ENCODE results near the gene PRR36. TPM values are rescaled to one million over a fixed set of nuclear protein-coding genes. Genes with fewer than 3 reads are reported as not detected.

The PRR36 gene
- total and polyA plus RNA-seq, 10 of the 15 experiments (the other 5 are each of a cell fraction or from before 2014, with no cell fraction given): 0.04 TPM; not detected in 9

GRCh38 chr19:7818806-7819205, 55.4 kb downstream of the PRR36 start:
- Histone ChIP-seq H3K9me3 (replicated peaks; ENCODE audit: control insufficient read depth, insufficient read depth, low read length) (peaks cover 17% of the 10 kb centered on the region), H4K20me1 (ENCODE audit: control insufficient read depth, insufficient read depth) (no peaks in the 10 kb centered on the region), H3K4me2 (ENCODE audit: control insufficient read depth, insufficient read depth) (no peak overlapping the region), H3K36me3 (ENCODE audit: control insufficient read depth in 2 of 2, insufficient read depth in 2 of 2, low read length in 1 of 2) (no peaks in the 10 kb centered on the region), H3K9ac (ENCODE audit: control insufficient read depth, insufficient read depth, low read length) (no peak overlapping the region), H3K4me1 (ENCODE audit: control insufficient read depth, insufficient read depth, low read length) (peaks cover 24% of the 10 kb centered on the region), H3K27me3 (replicated peaks in 1 of 2; ENCODE audit: control insufficient read depth in 2 of 2, insufficient read depth in 2 of 2, low read length in 1 of 2) (no peaks in the 10 kb centered on the region), H3K4me3 (no peak overlapping the region), H3K27ac (ENCODE audit: control insufficient read depth, insufficient read depth) (peak overlapping the region; percentile 27), H2AFZ (ENCODE audit: control insufficient read depth, low read depth, low read length) (no peak overlapping the region), H3K79me2 (ENCODE audit: control insufficient read depth, insufficient read depth, low read length) (no peaks in the 10 kb centered on the region)
- no peak for DNase-seq (ENCODE audit: low read depth, low spot score)
- no TSS peak for BruUV-seq (replicated peaks)
- POLR2A ChIA-PET: interaction anchor here (1.0 to 1.4 kb wide), 2 partner anchors 10 kb away, joined by 3 to 5 read pairs; no protein-coding TSS in a partner anchor
- no peak for TF ChIP-seq NRF1 (conservative IDR thresholded peaks at IDR 0.05; ENCODE audit: low read depth, low read length)
- TF ChIP-seq ZNF217 (IDR thresholded peaks at IDR 0.05): 0 out of 2 replicates have a peak, but pooled peaks have one; percentile 31
- ATAC-seq: no peak
- FAIRE-seq: no peak
- intact Hi-C loops (cut with micrococcal nuclease; ENCODE audit: unreplicated experiment): loop anchor here (2.0 kb wide), 1 partner anchor 18 kb away; no protein-coding TSS in a partner anchor
- in situ Hi-C loops (cut with MboI): no loop called here
- RAD21 ChIA-PET (ENCODE audit: unreplicated experiment): interaction anchor here (0.8 to 1.9 kb wide), 3 partner anchors 13 to 250 kb away, joined by 3 to 4 read pairs (median 4); no protein-coding TSS in a partner anchor
- SMC1A ChIA-PET (ENCODE audit: uncharacterized antibody, unreplicated experiment): interaction anchor here (1.0 to 2.6 kb wide), 6 partner anchors 10 to 97 kb away, joined by 3 to 11 read pairs (median 4); no protein-coding TSS in a partner anchor
- 42% methylated on average over 2 of the region's 2 CpGs for WGBS (ENCODE audit: insufficient coverage, insufficient replicate concordance, low lambda C conversion rate, missing lambda C conversion rate)
- CTCF ChIA-PET: interaction anchor here (0.5 to 3.1 kb wide), 6 partner anchors 11 to 256 kb away, joined by 3 to 10 read pairs (median 4); no protein-coding TSS in a partner anchor

Other genes starting within 250 kb of the PRR36 start
Only the 7 nearest of the 20 such genes appear.
- 8.2 and 8.8 TPM in 2 replicates for gene EVI5L, start 44.2 kb downstream of the PRR36 start, total RNA-seq (2014; rRNA removed)
- 5.7 and 6.4 TPM in 2 replicates for gene EVI5L, start 44.2 kb downstream of the PRR36 start, total RNA-seq (2014; rRNA removed; fragmentation: Illumina TruSeq; extraction: Trizol)
- gene EVI5L, start 44.2 kb downstream of the PRR36 start, total RNA-seq (2021): 11.6 and 13.8 TPM in 2 replicates
- 1.9 and 4.3 TPM in 2 replicates for gene EVI5L, start 44.2 kb downstream of the PRR36 start, polyA plus RNA-seq (2011; rRNA removed)
- gene EVI5L, start 44.2 kb downstream of the PRR36 start, polyA plus RNA-seq (2014; fragmentation: Illumina TruSeq; extraction: Trizol): 3.4 and 5.5 TPM in 2 replicates
- gene EVI5L, start 44.2 kb downstream of the PRR36 start, polyA plus RNA-seq (2014; fragmentation: Nextera tagmentation; extraction: Ambion mirVana): under 1 TPM; 0.23 to 0.33 TPM
- gene EVI5L, start 44.2 kb downstream of the PRR36 start, polyA plus RNA-seq (2014; rRNA removed): 10.4 and 10.8 TPM in 2 replicates
- 1 to 10 TPM; 2.0 to 4.6 TPM for gene EVI5L, start 44.2 kb downstream of the PRR36 start, polyA plus RNA-seq (2016; fragmentation: Nextera tagmentation; extraction: Ambion mirVana)
- not detected in 2 replicates for gene LRRC8E, start 14.1 kb upstream of the PRR36 start, total RNA-seq (2014; rRNA removed)
- not detected in 2 replicates for gene LRRC8E, start 14.1 kb upstream of the PRR36 start, total RNA-seq (2014; rRNA removed; fragmentation: Illumina TruSeq; extraction: Trizol)
- gene LRRC8E, start 14.1 kb upstream of the PRR36 start, total RNA-seq (2021): 0.16 TPM in 1 of 2 replicates, not detected in the other
- 0.04 TPM in 1 of 2 replicates, not detected in the other for gene LRRC8E, start 14.1 kb upstream of the PRR36 start, polyA plus RNA-seq (2011; rRNA removed)
- not detected in 2 replicates for gene LRRC8E, start 14.1 kb upstream of the PRR36 start, polyA plus RNA-seq (2014; fragmentation: Illumina TruSeq; extraction: Trizol)
- not detected for gene LRRC8E, start 14.1 kb upstream of the PRR36 start, polyA plus RNA-seq (2014; fragmentation: Nextera tagmentation; extraction: Ambion mirVana)
- gene LRRC8E, start 14.1 kb upstream of the PRR36 start, polyA plus RNA-seq (2014; rRNA removed): 0.11 and 0.32 TPM in 2 replicates
- gene LRRC8E, start 14.1 kb upstream of the PRR36 start, polyA plus RNA-seq (2016; fragmentation: Nextera tagmentation; extraction: Ambion mirVana): under 1 TPM in 1 of 2 experiments, not detected in 1; 0.25 TPM
- gene MAP2K7, start 29.5 kb upstream of the PRR36 start, total RNA-seq (2014; rRNA removed): 9.7 and 13.4 TPM in 2 replicates
- 4.8 and 5.5 TPM in 2 replicates for gene MAP2K7, start 29.5 kb upstream of the PRR36 start, total RNA-seq (2014; rRNA removed; fragmentation: Illumina TruSeq; extraction: Trizol)
- gene MAP2K7, start 29.5 kb upstream of the PRR36 start, total RNA-seq (2021): 30.6 and 32.2 TPM in 2 replicates
- 5.6 and 9.0 TPM in 2 replicates for gene MAP2K7, start 29.5 kb upstream of the PRR36 start, polyA plus RNA-seq (2011; rRNA removed)
- 4.2 and 8.0 TPM in 2 replicates for gene MAP2K7, start 29.5 kb upstream of the PRR36 start, polyA plus RNA-seq (2014; fragmentation: Illumina TruSeq; extraction: Trizol)
- gene MAP2K7, start 29.5 kb upstream of the PRR36 start, polyA plus RNA-seq (2014; fragmentation: Nextera tagmentation; extraction: Ambion mirVana): under 1 TPM; 0.34 to 0.95 TPM
- 25.9 and 31.2 TPM in 2 replicates for gene MAP2K7, start 29.5 kb upstream of the PRR36 start, polyA plus RNA-seq (2014; rRNA removed)
- 1 to 10 TPM; 3.5 to 4.5 TPM for gene MAP2K7, start 29.5 kb upstream of the PRR36 start, polyA plus RNA-seq (2016; fragmentation: Nextera tagmentation; extraction: Ambion mirVana)
- gene TGFBR3L, start 40.4 kb upstream of the PRR36 start, total RNA-seq (2014; rRNA removed): not detected in 2 replicates
- gene TGFBR3L, start 40.4 kb upstream of the PRR36 start, total RNA-seq (2014; rRNA removed; fragmentation: Illumina TruSeq; extraction: Trizol): not detected in 2 replicates
- gene TGFBR3L, start 40.4 kb upstream of the PRR36 start, total RNA-seq (2021): 0.16 and 0.23 TPM in 2 replicates
- not detected in 2 replicates for gene TGFBR3L, start 40.4 kb upstream of the PRR36 start, polyA plus RNA-seq (2011; rRNA removed)
- not detected in 2 replicates for gene TGFBR3L, start 40.4 kb upstream of the PRR36 start, polyA plus RNA-seq (2014; fragmentation: Illumina TruSeq; extraction: Trizol)
- gene TGFBR3L, start 40.4 kb upstream of the PRR36 start, polyA plus RNA-seq (2014; fragmentation: Nextera tagmentation; extraction: Ambion mirVana): not detected
- gene TGFBR3L, start 40.4 kb upstream of the PRR36 start, polyA plus RNA-seq (2014; rRNA removed): 0.55 TPM in 1 of 2 replicates, not detected in the other
- gene TGFBR3L, start 40.4 kb upstream of the PRR36 start, polyA plus RNA-seq (2016; fragmentation: Nextera tagmentation; extraction: Ambion mirVana): under 1 TPM in 1 of 2 experiments, not detected in 1; 0.20 TPM
- 16.0 and 16.8 TPM in 2 replicates for gene SNAPC2, start 45.9 kb upstream of the PRR36 start, total RNA-seq (2014; rRNA removed)
- 5.1 and 7.0 TPM in 2 replicates for gene SNAPC2, start 45.9 kb upstream of the PRR36 start, total RNA-seq (2014; rRNA removed; fragmentation: Illumina TruSeq; extraction: Trizol)
- gene SNAPC2, start 45.9 kb upstream of the PRR36 start, total RNA-seq (2021): 17.6 and 20.8 TPM in 2 replicates
- 3.6 and 9.2 TPM in 2 replicates for gene SNAPC2, start 45.9 kb upstream of the PRR36 start, polyA plus RNA-seq (2011; rRNA removed)
- gene SNAPC2, start 45.9 kb upstream of the PRR36 start, polyA plus RNA-seq (2014; fragmentation: Illumina TruSeq; extraction: Trizol): 0.86 and 5.4 TPM in 2 replicates
- 1 to 10 TPM in 1 of 2 experiments, under 1 TPM in 1; 0.19 to 1.0 TPM for gene SNAPC2, start 45.9 kb upstream of the PRR36 start, polyA plus RNA-seq (2014; fragmentation: Nextera tagmentation; extraction: Ambion mirVana)
- 17.7 and 18.3 TPM in 2 replicates for gene SNAPC2, start 45.9 kb upstream of the PRR36 start, polyA plus RNA-seq (2014; rRNA removed)
- 10 to 100 TPM; 15.9 to 19.7 TPM for gene SNAPC2, start 45.9 kb upstream of the PRR36 start, polyA plus RNA-seq (2016; fragmentation: Nextera tagmentation; extraction: Ambion mirVana)
- gene CTXN1, start 51.7 kb upstream of the PRR36 start, total RNA-seq (2014; rRNA removed): 0.11 and 0.23 TPM in 2 replicates
- gene CTXN1, start 51.7 kb upstream of the PRR36 start, total RNA-seq (2014; rRNA removed; fragmentation: Illumina TruSeq; extraction: Trizol): not detected in 2 replicates
- gene CTXN1, start 51.7 kb upstream of the PRR36 start, total RNA-seq (2021): 1.0 and 1.1 TPM in 2 replicates
- gene CTXN1, start 51.7 kb upstream of the PRR36 start, polyA plus RNA-seq (2011; rRNA removed): not detected in 2 replicates
- gene CTXN1, start 51.7 kb upstream of the PRR36 start, polyA plus RNA-seq (2014; fragmentation: Illumina TruSeq; extraction: Trizol): 0.04 TPM in 1 of 2 replicates, not detected in the other
- gene CTXN1, start 51.7 kb upstream of the PRR36 start, polyA plus RNA-seq (2014; fragmentation: Nextera tagmentation; extraction: Ambion mirVana): not detected
- 0.33 and 0.84 TPM in 2 replicates for gene CTXN1, start 51.7 kb upstream of the PRR36 start, polyA plus RNA-seq (2014; rRNA removed)
- under 1 TPM; 0.43 to 0.57 TPM for gene CTXN1, start 51.7 kb upstream of the PRR36 start, polyA plus RNA-seq (2016; fragmentation: Nextera tagmentation; extraction: Ambion mirVana)
- gene TIMM44, start 69.3 kb upstream of the PRR36 start, total RNA-seq (2014; rRNA removed): 52.6 and 65.7 TPM in 2 replicates
- gene TIMM44, start 69.3 kb upstream of the PRR36 start, total RNA-seq (2014; rRNA removed; fragmentation: Illumina TruSeq; extraction: Trizol): 43.5 and 59.1 TPM in 2 replicates
- 81.9 and 90.7 TPM in 2 replicates for gene TIMM44, start 69.3 kb upstream of the PRR36 start, total RNA-seq (2021)
- gene TIMM44, start 69.3 kb upstream of the PRR36 start, polyA plus RNA-seq (2011; rRNA removed): 36.8 and 37.3 TPM in 2 replicates
- gene TIMM44, start 69.3 kb upstream of the PRR36 start, polyA plus RNA-seq (2014; fragmentation: Illumina TruSeq; extraction: Trizol): 27.0 and 42.9 TPM in 2 replicates
- 1 to 10 TPM; 6.6 to 10.0 TPM for gene TIMM44, start 69.3 kb upstream of the PRR36 start, polyA plus RNA-seq (2014; fragmentation: Nextera tagmentation; extraction: Ambion mirVana)
- 76.3 and 94.1 TPM in 2 replicates for gene TIMM44, start 69.3 kb upstream of the PRR36 start, polyA plus RNA-seq (2014; rRNA removed)
- gene TIMM44, start 69.3 kb upstream of the PRR36 start, polyA plus RNA-seq (2016; fragmentation: Nextera tagmentation; extraction: Ambion mirVana): 10 to 100 TPM; 56.1 to 61.9 TPM